HepG2 (cell line): ENCODE measurements around the gene GRAMD1B. TPM values are rescaled to one million over a fixed set of nuclear protein-coding genes. Genes with fewer than 3 reads are reported as not detected.

ENCODE experiments used
- ETV5 ChIP-seq: IDR thresholded peaks from 2 replicates; pipeline ENCODE4 v1.6.1; 2018; ENCODE audit warnings: missing biosample characterization, missing genetic modification reagents, inconsistent platforms, borderline replicate concordance
- FOSL2 ChIP-seq: sonication (generic); formaldehyde crosslinking; IDR thresholded peaks from 2 replicates; pipeline ENCODE4 v1.4.0; 2020; ENCODE audit warnings: missing genetic modification reagents
- HMGXB4 ChIP-seq, 2 experiments: sonication (generic) in 1 of 2; formaldehyde crosslinking in 1 of 2; IDR thresholded peaks; 2 replicates each; pipeline versions ENCODE4 v1.4.0 to v1.6.1; 2018 to 2020; ENCODE audit warnings: missing genetic modification reagents in 2 of 2, borderline replicate concordance in 1 of 2, low read depth in 1 of 2, mild to moderate bottlenecking in 1 of 2, missing biosample characterization in 1 of 2
- HOXA9 ChIP-seq: sonication (generic); formaldehyde crosslinking; IDR thresholded peaks from 2 replicates; pipeline ENCODE4 v1.8.1; 2022; ENCODE audit warnings: missing genetic modification reagents, mild to moderate bottlenecking, moderate library complexity, borderline replicate concordance
- KDM2A ChIP-seq: sonication (generic); formaldehyde crosslinking; IDR thresholded peaks from 2 replicates; pipeline ENCODE4 v1.4.0; 2020; ENCODE audit warnings: low read depth, missing genetic modification reagents, borderline replicate concordance
- KDM3A ChIP-seq: IDR thresholded peaks from 2 replicates; pipeline ENCODE4 v1.6.1; 2018; ENCODE audit warnings: low read depth, missing compliant biosample characterization
- XRCC5 ChIP-seq: fragments of 200-400 bp; formaldehyde crosslinking; optimal IDR thresholded peaks from 2 replicates; pipeline ENCODE3; 2017; ENCODE audit warnings: mild to moderate bottlenecking, low read length
- ZNF280D ChIP-seq: sonication (generic); formaldehyde crosslinking; IDR thresholded peaks from 2 replicates; pipeline ENCODE4 v1.5.1; 2020; ENCODE audit warnings: mild to moderate bottlenecking, missing genetic modification reagents
- ZNF646 ChIP-seq: sonication (generic); formaldehyde crosslinking; IDR thresholded peaks from 2 replicates; pipeline ENCODE4 v1.9.0; 2021; ENCODE audit warnings: mild to moderate bottlenecking, missing genetic modification reagents
- polyA plus RNA-seq, 8 experiments: library from polyadenylated mRNA; depleted of rRNA in 3 of 8; stranded (reverse) in 7 of 8; unstranded in 1 of 8; fragments of >200 nt; fragmentation: Illumina TruSeq in 4 of 8; extraction: Trizol in 4 of 8; gene quantifications; 2 replicates each; pipeline versions ENCODE4 v1.2.1 to v1.2.3, GENCODE V29; 2011 to 2016; ENCODE audit warnings: low read depth in 4 of 8, missing spikeins in 1 of 8, mixed read lengths in 1 of 8; ENCODE audit not compliant: insufficient read depth in 1 of 8
- total RNA-seq, 5 experiments: library from RNA; depleted of rRNA; stranded (reverse); fragments of >200 nt; fragmentation: Illumina TruSeq; extraction: Trizol; gene quantifications; 2 replicates each; pipeline ENCODE4 v1.2.3, GENCODE V29; 2016; ENCODE audit warnings: low read depth in 1 of 5
- TF ChIP-seq, protein P1 (sequence below): sonication (generic); formaldehyde crosslinking; IDR thresholded peaks from 2 replicates; pipeline ENCODE4 v1.4.0; 2020; ENCODE audit warnings: mild to moderate bottlenecking, missing genetic modification reagents
- TF ChIP-seq, protein P2 (sequence below): IDR thresholded peaks from 2 replicates; pipeline ENCODE4 v1.6.1; 2016; ENCODE audit warnings: mild to moderate bottlenecking

The GRAMD1B gene
- total and polyA plus RNA-seq, 2 of the 13 experiments (the other 11 are each of a cell fraction or from before 2014, with no cell fraction given), result 0.12 TPM; not detected in 1

GRCh38 chr11:123580557-123581275 is 150.6 kb downstream of the GRAMD1B start (continued):
- peak; percentile 41; the same call in 1 of the 2 replicates for TF ChIP-seq ZNF280D (CRISPR knock-in tag)
- peak; percentile 86 for TF ChIP-seq XRCC5
- peak; percentile 20; the same call in 1 of the 2 replicates for TF ChIP-seq FOSL2 (CRISPR knock-in tag)
- peak; percentile 45 to 49; a peak in 1 of 4 replicates for TF ChIP-seq HMGXB4 (CRISPR knock-in tag; IDR thresholded peaks at IDR 0.05; ENCODE audit: borderline replicate concordance in 1 of 2, low read depth in 1 of 2)
- TF ChIP-seq ZNF646 (CRISPR knock-in tag), result no peak
- TF ChIP-seq KDM3A, result 0 out of 2 replicates have a peak, but pooled peaks have one; percentile 27
- TF ChIP-seq, protein P1, sequence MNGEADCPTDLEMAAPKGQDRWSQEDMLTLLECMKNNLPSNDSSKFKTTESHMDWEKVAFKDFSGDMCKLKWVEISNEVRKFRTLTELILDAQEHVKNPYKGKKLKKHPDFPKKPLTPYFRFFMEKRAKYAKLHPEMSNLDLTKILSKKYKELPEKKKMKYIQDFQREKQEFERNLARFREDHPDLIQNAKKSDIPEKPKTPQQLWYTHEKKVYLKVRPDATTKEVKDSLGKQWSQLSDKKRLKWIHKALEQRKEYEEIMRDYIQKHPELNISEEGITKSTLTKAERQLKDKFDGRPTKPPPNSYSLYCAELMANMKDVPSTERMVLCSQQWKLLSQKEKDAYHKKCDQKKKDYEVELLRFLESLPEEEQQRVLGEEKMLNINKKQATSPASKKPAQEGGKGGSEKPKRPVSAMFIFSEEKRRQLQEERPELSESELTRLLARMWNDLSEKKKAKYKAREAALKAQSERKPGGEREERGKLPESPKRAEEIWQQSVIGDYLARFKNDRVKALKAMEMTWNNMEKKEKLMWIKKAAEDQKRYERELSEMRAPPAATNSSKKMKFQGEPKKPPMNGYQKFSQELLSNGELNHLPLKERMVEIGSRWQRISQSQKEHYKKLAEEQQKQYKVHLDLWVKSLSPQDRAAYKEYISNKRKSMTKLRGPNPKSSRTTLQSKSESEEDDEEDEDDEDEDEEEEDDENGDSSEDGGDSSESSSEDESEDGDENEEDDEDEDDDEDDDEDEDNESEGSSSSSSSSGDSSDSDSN (CRISPR knock-in tag), result 0 out of 2 replicates have a peak, but pooled peaks have one; percentile 33
- TF ChIP-seq KDM2A (CRISPR knock-in tag), result peak; percentile 64; the same call in 1 of the 2 replicates
- peak; percentile 57 for TF ChIP-seq ETV5
- TF ChIP-seq HOXA9 (CRISPR knock-in tag), result no peak
- TF ChIP-seq, protein P2, sequence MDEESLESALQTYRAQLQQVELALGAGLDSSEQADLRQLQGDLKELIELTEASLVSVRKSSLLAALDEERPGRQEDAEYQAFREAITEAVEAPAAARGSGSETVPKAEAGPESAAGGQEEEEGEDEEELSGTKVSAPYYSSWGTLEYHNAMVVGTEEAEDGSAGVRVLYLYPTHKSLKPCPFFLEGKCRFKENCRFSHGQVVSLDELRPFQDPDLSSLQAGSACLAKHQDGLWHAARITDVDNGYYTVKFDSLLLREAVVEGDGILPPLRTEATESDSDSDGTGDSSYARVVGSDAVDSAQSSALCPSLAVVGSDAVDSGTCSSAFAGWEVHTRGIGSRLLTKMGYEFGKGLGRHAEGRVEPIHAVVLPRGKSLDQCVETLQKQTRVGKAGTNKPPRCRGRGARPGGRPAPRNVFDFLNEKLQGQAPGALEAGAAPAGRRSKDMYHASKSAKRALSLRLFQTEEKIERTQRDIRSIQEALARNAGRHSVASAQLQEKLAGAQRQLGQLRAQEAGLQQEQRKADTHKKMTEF (CRISPR knock-in tag), result 0 out of 2 replicates have a peak, but pooled peaks have one; percentile 20
